Hematopoietic multipotent progenitor cell treated with erythropoietin and hydrocortisone succinate and interleukin-3 and kit ligand, for 8 days (in vitro differentiated cells): ENCODE results near the gene HOXB3.
"Not testable (repeated sequence)": the region's sequence is repeated elsewhere in the genome, so short reads cannot be mapped to it uniquely, and the experiment has no call there.

ENCODE experiments used
- DNase-seq: peaks from one replicate; pipeline ENCODE4 v3.0.0-alpha.2; 2015

Gene HOXB3

DNA sequence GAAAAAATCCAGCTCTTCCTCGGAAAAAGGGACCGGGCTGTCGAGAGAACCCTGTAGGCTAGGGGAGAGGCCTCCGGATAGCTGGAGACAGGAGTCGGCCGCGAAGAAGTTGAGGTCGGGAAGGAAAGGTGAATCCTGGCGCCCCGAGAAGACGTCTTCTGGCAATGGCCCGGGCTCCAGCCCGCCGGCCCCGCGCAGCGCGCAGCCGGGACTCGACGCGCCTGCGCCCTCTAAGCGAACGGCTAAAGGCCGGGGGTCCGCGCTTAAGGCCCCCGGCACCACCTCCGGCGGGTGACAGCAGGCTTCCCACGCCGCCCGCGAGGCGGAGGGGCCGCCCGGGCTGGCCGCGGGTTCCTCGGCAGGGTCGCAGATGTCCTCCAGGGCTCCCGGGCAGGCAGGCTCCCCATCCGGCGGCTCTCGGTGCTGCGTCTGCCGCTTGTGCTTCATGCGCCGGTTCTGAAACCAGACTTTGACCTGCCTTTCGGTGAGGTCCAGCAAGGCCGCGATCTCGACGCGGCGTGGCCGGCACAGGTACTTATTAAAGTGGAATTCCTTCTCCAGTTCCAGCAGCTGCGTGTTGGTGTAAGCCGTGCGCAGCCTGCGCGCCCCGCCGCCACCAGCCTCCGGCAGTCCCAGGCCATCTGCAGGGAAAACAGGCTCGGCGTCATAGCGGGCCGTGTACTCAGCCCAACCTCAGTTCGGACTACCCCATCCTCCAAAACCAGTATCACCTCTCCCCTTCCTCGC is 46.8 kb downstream of the HOXB3 start:
- peak; percentile 56 for DNase-seq

DNA sequence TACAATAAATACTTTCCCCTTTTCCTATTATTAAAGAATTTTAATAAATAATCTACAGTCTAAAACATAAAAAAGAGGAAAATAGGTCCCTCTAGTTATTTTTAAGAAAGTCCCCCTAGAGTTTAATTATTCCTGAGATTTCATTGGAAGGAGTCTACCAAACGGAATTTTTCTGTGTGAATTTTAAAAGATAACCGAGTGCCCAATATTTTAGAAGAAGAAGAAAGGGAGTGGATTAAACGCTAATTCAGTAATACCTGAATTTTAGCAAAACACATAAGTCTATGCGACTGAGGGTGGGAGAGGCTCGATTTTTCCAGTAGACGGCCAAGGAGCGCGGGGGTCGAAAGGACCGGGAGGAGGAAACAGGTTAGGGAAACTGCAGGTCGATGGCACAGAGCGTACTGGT is 47.3 kb downstream of the HOXB3 start:
- no peak for DNase-seq

DNA sequence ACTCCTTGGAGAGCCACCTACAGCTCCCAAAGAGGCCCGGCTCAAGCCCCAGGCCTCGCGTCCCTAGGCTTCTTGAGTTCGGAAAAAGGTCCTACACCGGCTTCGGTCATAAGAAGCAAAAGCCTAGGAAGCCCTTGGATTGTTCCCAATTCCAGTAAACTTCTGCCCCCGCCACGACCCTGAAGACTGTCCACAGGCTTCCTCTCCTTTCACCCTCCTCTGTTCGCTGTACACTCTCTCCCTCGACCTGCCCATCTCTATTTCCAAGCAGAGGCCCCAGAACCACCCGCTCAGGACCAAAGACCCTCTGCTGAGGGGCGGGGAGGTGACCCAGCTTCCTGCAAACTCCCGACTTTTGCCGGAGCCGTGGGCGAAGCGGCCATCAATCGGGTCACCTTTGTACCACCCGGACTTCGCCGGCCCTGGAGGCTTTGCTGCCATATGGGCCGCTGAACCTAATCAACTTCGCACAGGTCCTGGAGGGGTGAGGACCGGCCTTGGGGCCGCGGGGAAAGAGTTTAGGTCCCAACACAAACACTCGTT is 47.9 kb downstream of the HOXB3 start:
- peak; percentile 60 for DNase-seq

DNA sequence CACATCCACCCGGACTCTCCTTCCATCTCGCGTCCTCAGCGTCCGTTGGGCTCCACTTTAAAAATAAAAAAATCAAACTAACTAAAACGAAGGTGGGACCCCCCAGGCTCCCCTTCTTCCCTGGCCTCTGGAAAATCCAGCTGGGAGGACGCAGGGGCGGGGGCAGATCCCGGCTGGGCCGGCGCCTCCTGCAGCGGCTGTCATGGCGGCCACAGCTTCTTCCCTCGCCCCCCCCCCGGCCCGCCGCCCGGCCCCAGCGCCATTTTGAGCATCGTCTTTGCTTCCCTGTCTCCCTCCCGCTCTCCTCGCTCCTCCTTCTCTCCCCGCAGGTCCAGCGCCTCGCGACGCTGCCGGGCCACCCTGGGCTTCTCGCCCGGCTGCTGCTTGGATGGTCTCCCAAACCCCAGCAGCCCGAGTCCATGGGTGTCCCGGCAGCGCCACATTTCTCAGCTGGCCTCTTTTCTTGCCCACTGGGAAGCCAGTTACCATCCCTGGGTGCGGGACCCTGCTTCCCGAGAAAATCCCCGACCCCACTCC is 48.4 kb downstream of the HOXB3 start:
- DNase-seq = peak; percentile 59

DNA sequence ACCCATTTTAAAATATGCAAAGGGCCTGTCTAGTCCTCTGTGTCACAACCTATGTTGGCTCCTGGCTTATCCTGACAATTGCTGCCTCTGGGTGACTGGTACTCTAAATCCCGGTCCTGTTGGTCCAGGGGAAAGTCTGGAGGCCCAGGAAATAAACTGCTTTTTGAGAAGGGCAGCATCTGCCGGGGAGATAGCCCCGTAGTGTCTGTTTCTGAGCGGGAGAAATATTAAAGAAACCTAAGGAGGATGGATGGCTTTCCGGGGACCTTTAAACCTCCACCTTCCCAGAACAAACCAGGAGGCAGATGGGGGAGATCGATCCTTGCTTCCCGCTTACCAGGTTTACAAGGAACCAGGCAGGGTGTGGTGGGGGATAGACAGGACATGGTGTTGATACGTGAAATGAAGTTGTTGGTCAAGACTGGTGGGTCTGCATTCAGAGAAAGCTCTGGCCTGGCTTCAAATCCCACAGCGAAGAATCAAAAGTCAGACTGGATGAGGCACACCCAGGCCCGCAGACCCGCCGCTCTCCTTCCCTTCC is 48.9 kb downstream of the HOXB3 start:
- DNase-seq = peak; percentile 26

DNA sequence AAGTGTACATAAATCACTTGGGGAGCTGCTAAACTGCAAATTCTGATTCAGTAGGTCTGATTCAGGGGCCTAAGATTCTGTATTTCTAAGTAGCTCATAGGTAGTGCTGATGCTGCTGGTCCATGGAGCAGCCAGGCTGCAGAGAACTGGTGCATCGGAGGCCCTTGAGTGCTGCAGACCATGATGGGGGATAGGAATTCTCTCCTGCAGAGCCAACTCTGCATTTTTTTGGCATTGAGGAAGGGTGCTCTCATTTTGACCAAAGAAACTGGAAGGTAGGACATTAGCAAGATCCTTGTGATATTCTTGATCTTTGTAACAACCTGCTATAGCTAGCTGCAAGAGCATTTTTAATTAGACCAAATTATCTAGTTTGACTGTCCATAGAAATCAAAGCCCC is 49.8 kb downstream of the HOXB3 start:
- DNase-seq = no peak

DNA sequence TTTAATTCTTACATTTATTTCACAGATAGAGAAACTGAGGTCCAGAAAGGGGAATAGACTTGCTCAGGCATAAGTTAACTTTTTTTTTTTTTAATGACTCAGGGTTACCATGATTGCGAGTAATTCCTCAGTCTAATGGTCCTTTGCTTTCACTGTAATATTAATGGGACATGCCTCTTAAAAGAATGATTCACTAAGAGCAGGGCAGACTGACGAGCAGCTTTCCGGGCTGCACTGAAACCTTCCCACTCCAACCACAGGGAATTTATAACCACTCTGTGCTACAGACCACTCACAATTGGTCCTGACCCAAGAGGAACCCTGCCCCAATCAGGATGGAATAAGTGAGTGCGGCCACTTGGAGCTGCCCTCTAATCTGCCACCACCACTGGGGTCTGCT is 50.9 kb downstream of the HOXB3 start:
- DNase-seq = no peak

DNA sequence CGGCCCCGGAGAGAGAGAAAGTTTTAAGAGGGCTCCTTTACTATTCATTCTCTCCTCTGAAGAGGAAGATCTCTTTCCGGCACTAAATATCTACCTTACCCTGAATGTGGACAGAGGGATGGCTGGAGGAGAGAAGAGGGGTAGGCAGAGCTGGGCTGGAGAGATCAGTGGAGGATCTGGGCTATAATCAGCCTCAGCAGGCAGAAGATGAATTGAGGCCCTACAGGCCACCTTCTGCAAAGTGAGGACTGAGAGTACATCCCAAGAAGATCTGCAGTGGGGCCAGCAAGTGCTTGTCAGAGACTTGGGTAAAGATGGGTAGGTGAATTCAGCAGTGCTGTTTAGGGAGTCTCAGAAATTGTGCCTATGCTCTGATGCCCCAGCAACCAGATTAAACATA is 52.7 kb downstream of the HOXB3 start:
- DNase-seq = no peak

DNA sequence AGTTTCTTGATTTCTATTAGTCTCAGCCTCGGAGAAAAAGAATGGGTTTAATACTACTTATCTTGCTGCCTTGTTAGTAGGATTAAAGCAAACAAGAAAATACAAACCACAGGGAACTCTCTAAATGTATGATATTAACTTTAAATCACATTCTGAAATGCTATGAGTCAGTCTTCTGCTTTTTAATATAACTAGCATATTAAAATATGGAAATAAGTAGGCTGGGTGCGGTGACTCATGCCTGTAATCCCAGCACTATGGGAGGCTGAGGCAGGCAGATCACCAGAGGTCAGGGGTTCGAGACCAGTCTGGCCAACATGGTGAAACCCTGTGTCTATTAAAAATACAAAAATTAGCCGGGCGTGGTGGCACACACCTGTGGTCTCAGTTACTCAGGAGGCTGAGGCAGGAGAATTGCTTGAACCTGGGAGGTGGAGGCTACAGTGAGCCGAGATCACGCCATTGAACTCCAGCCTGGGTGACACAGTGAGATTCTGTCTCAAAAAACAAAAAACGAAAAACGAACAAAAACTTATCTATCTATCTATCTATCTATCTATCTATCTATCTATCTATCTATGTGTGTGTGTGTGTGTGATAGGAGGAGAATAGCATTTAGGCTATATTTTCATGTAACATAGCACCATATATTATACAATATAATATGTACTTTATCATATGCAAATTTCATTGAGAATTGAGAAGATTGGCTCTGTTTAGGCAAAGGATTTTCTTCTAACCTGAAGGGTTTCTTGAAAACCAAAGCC is 54.1 kb downstream of the HOXB3 start:
- not testable (repeated sequence) for DNase-seq

DNA sequence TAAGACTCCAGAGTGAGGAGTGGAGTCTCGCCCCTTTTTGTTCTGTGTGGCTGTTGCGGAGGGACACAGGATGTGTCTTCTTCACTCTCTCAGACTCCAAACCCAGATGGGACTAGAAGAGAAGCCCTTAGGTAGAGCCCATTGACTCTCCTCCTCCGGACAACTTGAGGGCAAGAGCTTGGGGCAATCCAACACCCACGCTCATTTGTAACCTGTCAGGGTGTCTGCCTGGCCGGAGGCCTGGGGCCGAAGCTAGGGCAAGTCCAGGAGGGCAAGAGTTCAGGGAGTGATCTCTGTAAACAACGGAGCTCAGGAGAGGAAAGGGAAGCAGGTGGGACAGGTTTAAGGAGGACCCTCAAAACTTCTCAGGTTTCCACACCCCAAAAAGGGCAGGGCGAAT is 57.8 kb downstream of the HOXB3 start:
- no peak for DNase-seq

DNA sequence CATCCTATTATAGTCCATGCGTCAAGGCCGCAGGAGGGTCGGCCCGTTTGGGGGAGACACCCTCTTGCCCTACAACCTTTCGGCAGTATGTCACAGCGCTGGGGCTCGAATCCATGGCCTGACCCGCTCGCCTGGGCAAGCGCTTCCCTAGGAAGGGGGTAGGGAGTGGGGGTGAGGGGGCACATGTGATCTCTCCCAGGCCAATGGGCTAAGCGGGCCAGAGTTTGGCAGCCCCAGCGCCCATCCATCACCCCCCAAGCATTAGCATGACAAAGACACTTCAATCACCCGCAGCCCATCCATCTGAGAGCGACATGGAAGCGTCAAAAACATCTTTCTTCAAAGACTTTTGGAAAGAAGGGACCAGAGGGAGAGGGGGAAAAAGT is 59.2 kb downstream of the HOXB3 start, which contains the start of gene HOXB1:
HOXB1 (minus strand) TSS at position 125 of the 386 bp plus-strand sequence; CDS start at position 18, 107 bp downstream.
- DNase-seq = no peak

DNA sequence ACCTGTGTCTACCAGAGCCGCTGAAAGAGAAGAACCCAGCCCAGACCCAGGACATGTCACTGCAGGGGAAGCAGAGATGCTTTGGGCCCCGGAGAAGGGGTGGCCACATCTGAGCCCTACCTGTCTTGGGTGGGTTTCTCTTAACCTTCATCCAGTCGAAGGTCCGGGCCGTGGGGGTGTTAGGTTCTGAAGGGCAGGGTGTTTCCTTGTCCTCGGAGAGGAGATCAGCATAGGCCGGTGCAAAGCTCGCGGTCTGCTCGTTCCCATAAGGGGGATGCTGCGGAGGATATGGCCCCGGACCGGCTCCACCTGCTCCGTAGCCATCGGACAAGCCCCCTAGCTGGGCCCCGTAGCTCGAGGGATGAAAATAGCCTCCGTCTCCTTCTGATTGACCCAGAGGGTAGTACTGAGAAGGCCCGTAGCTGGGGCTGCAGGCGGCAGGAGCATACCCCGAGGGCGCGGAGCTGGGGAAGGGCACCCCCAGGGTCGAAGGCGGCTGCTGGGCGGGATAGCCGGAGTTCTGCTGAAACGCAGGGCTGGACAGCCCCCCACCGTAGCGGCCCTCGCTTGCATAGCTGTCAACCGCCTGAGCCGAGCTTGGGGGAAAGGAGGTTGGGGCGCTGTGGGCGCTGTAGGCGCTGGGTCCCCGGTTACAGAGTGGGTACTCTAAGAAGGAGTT is 59.7 kb downstream of the HOXB3 start:
- no peak for DNase-seq

DNA sequence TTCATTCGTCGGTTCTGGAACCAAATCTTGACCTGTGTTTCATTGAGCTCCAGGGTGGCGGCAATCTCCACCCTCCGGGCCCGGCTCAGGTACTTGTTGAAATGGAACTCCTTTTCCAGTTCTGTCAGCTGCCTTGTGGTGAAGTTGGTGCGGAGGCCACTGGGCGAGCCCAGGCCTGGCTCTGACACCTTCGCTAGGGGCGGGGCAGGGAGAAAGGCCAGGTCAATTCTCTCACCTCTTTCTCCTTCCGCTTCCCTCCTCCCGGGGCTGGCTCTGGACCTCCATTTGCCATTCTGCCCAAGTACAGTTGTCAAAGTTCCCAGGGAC is 60.4 kb downstream of the HOXB3 start:
- no peak for DNase-seq

DNA sequence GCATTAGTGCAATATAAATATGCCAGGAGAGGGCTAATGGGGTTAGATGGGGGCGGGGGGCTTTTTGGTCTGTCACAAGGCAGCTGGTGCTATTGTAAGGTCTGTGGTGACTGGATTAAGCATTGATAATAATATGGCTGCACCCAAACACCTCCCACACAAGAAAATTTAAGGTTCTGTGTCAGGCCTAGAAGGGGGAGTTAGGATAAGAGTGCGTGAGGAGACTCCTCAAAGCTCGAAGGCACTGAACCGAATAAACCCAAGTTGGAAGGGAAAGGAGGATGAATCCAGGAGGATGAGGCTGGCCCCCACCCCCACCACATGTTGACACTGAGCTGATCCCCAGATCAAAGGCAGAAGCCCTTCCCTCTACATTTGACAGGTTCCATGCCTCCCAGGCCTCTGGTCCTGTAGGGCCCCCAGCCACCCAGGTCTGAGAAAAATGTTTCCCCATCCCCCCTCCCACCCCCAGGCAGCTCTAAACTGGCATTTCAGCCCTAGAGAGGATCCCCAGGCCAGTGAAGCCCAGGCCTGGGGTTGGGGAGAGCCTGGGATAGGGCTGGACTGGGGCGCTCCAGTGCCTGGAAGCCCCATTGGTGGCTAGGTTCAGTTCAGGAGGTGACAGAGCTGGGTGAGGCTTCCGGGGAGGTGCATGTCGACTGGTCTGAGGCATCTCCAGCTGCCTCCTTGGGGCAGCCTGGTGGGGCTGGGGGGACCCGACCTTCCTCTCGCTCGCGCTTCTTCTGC is 60.9 kb downstream of the HOXB3 start:
- DNase-seq = no peak

DNA sequence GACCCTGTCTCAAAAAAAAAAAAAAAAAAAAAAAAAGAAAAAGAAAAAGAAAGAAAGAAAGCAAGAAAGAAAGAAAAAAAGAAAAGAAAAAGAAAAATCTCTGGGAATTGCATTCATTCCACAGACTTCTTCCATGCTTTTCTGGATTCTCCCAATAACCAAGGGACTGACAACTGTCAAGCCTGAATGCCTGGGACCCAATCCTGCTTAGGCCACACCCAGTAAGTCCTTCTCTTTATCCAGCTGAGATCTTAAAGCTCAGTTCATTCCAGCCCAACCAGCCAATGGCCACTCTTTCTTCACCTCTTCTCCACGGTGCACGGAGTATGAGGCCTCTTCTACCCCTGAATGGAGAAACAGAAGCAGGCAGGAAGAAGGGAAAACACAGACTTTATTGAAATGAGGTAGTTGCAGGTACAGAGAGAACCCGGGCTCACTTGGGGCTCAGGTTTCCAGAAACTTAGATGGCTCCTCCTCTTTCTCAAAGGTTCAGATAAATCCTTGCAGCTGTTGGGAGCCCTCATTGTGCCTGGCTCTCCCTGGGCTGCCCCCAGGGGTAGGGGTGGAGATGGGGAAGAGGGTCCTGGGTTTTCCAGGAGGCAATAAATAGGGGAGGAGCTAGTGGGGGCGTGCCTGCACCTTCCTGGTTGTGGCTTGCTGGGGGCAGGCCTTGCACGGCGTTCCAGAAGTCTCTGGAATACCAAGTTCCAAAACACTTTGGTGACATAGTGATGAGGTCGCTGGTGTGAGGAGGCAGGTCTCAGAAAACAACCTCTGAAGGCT is 61.7 kb downstream of the HOXB3 start:
- no peak for DNase-seq

DNA sequence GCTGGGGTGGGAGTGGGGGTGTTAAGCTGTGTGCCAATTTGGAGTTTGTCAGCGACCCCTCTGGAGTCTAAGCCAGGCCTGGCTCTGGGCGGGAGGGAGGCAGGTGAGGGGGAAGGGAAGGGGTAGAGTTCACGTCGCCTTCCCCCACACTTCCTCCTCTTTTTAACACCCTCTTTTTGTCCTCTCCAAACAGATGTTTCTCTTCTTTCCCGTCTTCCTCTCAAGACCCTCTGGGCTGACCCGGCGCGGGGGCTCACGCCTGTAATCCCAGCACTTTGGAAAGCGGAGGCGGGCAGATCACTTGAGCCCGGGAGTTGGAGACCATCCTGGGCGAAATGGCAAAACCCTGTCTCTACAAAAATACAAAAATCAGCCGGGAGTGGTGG is 62.5 kb downstream of the HOXB3 start:
- no peak for DNase-seq

DNA sequence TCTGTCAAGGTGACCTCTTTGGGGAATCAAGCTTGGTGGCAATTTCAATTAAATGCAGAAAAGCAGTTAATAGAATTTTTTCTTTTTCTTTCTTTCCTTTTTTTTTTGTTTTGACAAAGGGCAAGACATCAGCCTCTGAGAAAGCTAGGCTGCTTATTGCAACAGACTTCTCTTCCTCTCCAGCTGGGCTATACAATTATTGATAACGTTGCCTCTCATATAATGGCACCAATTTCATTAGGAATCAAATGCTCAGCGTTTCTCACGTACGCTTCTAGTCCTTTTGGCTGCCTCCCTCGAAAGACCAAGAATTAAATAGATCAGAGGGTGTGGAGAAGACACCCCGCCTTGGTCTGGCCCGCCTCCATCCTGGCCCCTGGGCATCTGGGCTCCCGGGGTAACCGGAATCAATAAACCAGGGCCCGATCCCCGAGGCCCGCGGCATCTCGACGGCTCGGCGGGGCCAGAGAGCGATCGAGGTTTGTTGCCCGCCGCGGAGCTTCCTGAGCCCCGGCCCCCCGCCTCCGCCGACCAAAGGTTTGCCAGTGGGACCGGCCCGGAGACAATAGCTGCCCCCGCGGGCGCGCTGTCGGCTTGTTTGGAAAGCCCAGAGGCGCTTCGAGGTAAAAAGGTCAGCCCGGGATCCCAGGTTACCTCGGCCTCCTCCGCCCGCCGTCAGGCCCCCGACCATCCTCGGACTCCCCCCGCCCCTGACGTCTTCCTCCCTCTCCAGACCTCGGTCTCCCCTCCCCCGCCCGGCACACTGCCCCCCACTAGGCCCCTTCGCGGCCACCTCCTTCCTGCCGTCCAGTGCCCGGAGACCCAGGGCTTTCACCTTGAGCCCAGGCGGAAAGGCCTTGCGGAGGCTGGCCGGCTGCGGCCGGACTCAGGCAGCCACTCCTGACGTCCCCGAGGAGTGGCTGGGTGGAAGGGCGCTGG is 63.2 kb downstream of the HOXB3 start:
- no peak for DNase-seq

DNA sequence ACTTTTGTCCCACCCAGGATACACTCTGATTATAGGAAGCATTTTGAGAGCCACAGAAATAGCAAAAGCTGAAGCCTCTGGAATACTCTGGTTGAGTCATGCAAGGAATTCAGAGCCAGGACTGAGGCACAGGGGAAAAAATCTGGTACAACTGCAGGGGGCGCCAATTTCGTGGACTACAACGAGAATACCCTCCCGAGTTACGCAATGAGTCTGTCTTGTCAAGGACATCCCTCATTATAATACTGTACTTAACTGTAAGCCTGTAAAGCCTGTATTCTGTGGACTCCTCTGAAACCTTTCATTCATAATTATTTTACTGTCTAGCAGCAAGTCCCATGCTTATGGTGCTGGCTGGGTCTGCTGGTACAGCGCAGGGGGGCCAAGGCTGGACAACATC is 67.0 kb downstream of the HOXB3 start:
- no peak for DNase-seq

DNA sequence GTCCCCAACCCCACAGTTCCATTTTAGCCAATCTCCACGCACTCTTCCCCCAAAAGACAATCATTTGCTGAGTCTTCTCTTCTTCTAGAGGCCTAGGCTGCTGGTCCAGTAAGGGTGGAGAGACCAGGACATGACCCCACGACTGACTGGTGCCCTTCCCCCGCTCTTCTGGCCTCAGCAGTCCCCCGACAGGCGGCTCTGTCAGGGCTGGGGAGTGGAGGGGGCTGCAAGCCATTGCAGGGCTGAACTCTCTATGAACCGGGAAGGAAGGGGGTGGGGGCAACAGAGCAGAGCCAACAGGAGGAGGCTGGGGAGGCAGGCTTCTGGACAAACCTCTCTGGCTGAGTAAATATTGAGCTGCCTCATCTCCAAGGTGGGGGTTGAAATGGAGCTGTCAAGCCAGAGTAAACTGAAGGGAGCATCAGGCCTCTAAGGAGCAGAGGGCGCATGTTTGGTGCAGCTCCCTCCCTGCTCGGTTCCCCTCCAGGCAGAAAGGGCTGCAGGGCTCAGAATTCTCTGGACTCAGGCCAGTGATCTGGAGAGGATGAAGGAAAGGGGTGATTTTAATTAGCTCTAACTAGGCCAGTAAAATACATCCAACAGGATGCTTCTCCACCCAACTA is 67.9 kb downstream of the HOXB3 start:
- no peak for DNase-seq

DNA sequence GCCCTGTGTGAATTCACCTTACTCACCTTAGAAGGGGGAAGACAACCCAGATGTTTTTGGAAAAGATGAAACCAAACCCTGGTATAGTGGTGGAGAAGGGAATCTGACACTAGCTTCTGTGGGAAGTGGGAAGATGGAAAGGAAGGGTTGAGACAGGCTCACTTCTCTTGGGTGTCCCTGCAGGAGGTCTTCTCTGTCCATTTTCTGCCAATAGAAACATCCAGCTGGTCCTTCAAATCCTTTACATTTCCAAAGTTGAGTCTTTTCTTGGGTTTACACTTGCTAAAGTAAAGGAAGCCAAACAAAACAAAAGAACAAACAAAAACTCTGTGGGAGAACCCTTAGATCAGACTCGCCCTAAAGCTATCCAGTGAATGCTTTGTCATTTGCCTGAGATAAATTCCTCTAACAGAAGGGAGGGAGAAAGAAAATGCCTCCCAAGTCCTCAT is 69.4 kb downstream of the HOXB3 start:
- no peak for DNase-seq
